ENCODE results near the gene BEST3.
A peak's percentile ranks its signal among the peaks of the same experiment; 100 is the strongest.
"Not testable (repeated sequence)": the region's sequence is repeated elsewhere in the genome, so short reads cannot be mapped to it uniquely, and the experiment has no call there.

Gene BEST3

DNA sequence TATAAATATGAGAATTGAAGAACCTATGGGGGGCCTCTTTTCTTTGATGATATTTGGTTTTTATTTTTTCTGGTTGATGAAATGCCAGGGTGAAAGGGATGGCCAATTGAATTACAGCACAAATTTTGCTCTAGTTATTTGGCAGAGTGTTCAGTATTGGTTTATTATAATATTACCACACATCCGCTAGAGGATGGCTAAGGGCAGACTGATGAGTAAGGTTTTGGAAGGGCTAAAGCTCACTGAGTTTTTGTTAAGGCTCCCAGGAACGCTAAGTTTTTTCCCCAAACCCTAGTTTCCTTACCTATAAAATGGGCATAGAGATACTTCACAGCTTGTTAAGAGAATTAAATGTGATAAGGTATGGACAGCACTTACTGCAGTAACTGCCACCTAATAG lies 54.1 kb downstream of the BEST3 start:
- DNase-seq: no peak

DNA sequence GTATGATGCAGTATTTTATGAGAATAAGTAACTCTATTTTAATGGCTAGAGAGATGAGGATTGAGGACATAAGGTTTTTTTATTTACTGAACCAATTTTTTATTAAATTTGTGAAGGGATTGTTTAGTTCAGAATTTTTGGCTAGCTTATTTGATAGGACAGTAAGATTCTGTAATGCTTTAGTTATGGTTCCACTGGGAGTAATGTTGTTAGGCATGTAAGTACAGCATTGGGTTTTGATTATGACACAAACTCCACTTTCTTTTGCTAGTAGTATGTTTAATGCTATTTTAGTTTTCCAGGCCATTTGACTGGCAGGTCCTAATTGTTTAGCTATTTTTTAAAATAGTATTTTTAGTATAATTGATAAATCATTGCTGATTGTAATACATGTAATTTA lies 54.6 kb downstream of the BEST3 start:
- DNase-seq: no peak

DNA sequence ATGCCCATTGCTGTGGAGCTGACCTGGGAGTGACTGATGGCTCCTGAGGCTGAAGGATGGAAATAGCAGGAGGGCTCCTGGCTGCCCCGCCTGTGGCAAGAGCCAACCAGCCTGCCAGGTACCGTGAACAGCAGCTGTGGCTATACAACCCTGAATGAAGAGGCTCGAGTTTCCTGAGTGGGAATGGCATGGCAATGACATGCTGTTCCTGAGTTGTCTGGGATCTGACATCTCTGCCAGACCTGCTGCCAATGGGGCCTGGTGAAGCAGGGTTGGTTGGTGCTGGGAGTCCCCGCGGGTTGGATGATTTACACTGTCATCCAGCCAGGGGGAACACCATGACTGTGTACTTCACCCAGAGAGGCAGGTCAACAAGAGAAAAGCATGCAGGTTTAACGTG lies 56.6 kb downstream of the BEST3 start:
- DNase-seq: no peak

GRCh38 chr12:69641546-69641945 lies 57.6 kb downstream of the BEST3 start:
- DNase-seq: no peak

DNA sequence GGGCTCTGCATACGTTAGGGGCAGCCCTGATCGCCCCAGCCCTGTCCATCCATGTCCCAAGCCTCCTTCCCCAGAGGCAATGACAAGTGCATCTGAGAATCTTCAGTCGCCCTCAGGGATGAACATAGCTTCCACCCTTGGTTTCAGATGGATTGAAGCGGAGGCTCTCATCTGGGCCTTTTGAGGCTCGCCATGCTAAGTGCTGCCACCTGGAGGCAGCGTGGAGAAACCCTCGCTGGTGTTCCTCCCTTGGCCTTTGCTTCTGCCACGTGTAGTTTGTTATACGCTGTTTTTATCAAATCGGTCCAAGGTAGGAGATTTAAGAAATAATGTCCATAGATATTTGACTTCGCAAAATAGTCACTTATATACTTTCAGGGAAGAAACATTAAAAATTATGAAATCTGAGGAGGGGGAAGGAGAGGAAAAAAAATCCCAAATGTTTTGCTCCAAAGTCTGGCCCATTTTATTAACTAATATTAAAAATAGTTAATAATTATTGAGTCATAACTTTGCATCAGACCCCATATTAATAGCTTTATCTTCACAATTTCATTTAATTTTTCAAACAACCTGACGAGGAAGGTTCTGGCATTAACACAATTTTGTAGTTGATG lies 59.6 kb downstream of the BEST3 start:
- peak; percentile 88 for DNase-seq

- DNase-seq: peak; percentile 30
Observed at GRCh38 chr12:69633061-69633460, 66.0 kb downstream of the BEST3 start.

GRCh38 chr12:69630191-69630590 lies 68.9 kb downstream of the BEST3 start:
- peak; percentile 35 for DNase-seq

GRCh38 chr12:69627501-69627900 lies 71.6 kb downstream of the BEST3 start:
- no peak for DNase-seq

GRCh38 chr12:69623970-69624369 lies 75.1 kb downstream of the BEST3 start:
- DNase-seq: peak; percentile 96

GRCh38 chr12:69621551-69621950 lies 77.6 kb downstream of the BEST3 start:
- no peak for DNase-seq

GRCh38 chr12:69620921-69621320 lies 78.2 kb downstream of the BEST3 start:
- DNase-seq: no peak

- DNase-seq: no peak
Observed at GRCh38 chr12:69620077-69620476, 79.0 kb downstream of the BEST3 start.

GRCh38 chr12:69619050-69619449 lies 80.1 kb downstream of the BEST3 start:
- no peak for DNase-seq

GRCh38 chr12:69616025-69616424 lies 83.1 kb downstream of the BEST3 start:
- no peak for DNase-seq

DNA sequence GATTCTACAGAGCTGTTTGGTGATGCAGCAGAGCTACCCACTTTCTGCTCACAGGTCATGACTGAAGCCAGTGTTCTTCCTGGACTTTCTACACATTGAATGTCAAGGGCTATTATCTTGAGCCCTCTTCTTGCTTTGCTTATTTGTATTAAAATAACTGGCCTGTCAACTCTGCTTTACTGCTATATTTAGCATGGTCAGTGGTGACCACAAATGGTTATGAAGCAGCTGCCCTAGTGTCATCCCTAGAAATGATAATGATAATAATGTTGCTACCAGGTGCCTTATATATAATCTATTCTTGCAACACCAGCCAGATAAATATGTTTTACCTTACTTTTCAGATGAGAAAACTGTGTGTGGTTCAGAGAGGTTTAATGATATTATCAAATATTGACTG lies 85.8 kb downstream of the BEST3 start:
- DNase-seq: no peak

DNA sequence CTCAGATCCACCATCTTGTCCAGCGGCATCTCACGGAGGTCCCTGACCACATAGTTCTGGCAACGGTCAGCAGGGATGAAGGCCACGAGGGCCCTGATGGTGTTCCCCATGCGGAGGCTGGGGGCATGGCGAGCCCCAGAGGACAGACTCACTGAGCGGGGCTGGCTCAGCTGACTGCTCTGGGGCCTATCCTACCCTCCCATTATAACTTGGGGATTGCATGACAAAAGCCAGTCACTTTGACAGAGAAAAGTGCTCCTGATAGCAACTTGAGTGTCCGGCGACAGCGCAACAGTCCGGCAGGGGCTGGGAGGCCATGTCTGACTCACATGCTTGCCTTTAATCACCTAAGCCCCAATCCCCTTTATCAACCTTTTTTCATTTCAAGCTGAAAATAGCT lies 88.4 kb downstream of the BEST3 start, which contains the start of gene LRRC10:
Gene LRRC10, minus strand, starts transcription at position 179 of the 400 bp plus-strand sequence. Its CDS starts 69 bp downstream, at position 110.
- DNase-seq: no peak

- no peak for DNase-seq
Observed at GRCh38 chr12:69610126-69610525, 89.0 kb downstream of the BEST3 start.

DNA sequence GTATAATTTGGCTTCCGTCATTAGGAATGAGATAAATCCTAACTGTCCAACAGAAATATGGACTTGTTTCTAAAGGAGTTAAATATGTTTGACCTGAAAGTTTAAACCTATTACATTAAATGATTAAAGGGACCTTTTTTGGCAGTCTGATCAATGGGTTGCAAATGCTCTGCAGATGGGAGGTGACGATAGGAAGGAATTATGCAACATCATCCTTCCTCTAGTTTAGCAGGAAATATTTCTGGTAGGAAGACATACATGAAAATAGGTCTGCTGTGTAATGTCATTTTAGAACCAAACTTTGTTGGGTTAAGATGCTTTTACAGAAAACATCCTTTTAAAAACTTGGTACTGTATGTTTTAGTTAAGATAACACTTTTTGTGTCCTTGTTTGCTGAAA lies 91.0 kb downstream of the BEST3 start:
- DNase-seq: peak; percentile 29

DNA sequence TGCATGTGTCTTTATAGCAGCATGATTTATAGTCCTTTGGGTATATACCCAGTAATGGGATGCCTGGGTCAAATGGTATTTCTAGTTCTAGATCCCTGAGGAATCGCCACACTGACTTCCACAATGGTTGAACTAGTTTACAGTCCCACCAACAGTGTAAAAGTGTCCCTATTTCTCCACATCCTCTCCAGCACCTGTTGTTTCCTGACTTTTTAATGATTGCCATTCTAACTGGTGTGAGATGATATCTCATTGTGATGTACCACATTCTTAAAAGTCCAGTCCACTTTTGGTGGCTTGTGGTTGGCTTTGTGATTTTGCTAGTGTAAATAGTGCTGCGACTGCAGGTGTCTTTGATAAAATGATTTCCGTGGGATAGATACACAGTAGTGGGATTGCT lies 94.8 kb downstream of the BEST3 start:
- DNase-seq: not testable (repeated sequence)
